IMR-90 (cell line): Measurements from ENCODE around the gene TP63.

ENCODE experiments used
- MAFK ChIP-seq: IDR thresholded peaks from 2 replicates; pipeline ENCODE4 v1.6.1; 2012; ENCODE audit warnings: low read depth, low read length, improper control_type of control experiment
- NFE2L2 ChIP-seq: fragments of 150-350 bp; IDR thresholded peaks from 2 replicates; pipeline ENCODE4 v1.6.1; 2016; ENCODE audit warnings: low read depth, mild to moderate bottlenecking, low read length
- POLR2A ChIP-seq: IDR thresholded peaks from 2 replicates; pipeline ENCODE4 v1.6.1; 2012; ENCODE audit warnings: mild to moderate bottlenecking, low read depth, low read length
- TF ChIP-seq, protein P1 (sequence below): fragments of 150-350 bp; IDR thresholded peaks from 2 replicates; pipeline ENCODE4 v1.6.1; 2017; ENCODE audit warnings: mild to moderate bottlenecking, antibody characterized with exemption, low read length, low read depth
- TF ChIP-seq, protein P2 (sequence below): conservative IDR thresholded peaks from 2 replicates; pipeline ENCODE4 v1.5.1; 2012; ENCODE audit warnings: mild to moderate bottlenecking, low read depth, low read length, improper control_type of control experiment

GRCh38 chr3:189582179-189582578 lies 49.0 kb upstream of the TP63 start:
- TF ChIP-seq NFE2L2 (no peak), POLR2A (no peak), MAFK (no peak)
- TF ChIP-seq, protein P1, sequence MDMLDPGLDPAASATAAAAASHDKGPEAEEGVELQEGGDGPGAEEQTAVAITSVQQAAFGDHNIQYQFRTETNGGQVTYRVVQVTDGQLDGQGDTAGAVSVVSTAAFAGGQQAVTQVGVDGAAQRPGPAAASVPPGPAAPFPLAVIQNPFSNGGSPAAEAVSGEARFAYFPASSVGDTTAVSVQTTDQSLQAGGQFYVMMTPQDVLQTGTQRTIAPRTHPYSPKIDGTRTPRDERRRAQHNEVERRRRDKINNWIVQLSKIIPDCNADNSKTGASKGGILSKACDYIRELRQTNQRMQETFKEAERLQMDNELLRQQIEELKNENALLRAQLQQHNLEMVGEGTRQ = no peak
- TF ChIP-seq, protein P2, sequence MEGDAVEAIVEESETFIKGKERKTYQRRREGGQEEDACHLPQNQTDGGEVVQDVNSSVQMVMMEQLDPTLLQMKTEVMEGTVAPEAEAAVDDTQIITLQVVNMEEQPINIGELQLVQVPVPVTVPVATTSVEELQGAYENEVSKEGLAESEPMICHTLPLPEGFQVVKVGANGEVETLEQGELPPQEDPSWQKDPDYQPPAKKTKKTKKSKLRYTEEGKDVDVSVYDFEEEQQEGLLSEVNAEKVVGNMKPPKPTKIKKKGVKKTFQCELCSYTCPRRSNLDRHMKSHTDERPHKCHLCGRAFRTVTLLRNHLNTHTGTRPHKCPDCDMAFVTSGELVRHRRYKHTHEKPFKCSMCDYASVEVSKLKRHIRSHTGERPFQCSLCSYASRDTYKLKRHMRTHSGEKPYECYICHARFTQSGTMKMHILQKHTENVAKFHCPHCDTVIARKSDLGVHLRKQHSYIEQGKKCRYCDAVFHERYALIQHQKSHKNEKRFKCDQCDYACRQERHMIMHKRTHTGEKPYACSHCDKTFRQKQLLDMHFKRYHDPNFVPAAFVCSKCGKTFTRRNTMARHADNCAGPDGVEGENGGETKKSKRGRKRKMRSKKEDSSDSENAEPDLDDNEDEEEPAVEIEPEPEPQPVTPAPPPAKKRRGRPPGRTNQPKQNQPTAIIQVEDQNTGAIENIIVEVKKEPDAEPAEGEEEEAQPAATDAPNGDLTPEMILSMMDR = no peak
